Activated CD8-positive, alpha-beta T cell treated with anti-CD3 and anti-CD28 coated beads for 36 hours (primary cell): ENCODE results near the gene DLGAP1. TPM values are rescaled to one million over a fixed set of nuclear protein-coding genes. Genes with fewer than 3 reads are reported as not detected.

Source experiments
- ATAC-seq: fragments of 200-7000 bp; cut with Tn5 transposase; one replicate; pipeline ENCODE4 v1.10.0; 2021; ENCODE audit warnings: mild to moderate bottlenecking, moderate library complexity
- CTCF ChIA-PET: fragments of 350-600 bp; sonication (Branson Sonifier 250); formaldehyde crosslinking; loops from one replicate; lab custom pipeline; 2021; ENCODE audit warnings: antibody characterized with exemption; lab: Charles Lee
- POLR2A ChIA-PET: fragments of 350-600 bp; sonication (Branson Sonifier 250); formaldehyde crosslinking; loops from one replicate; lab custom pipeline; 2021; ENCODE audit warnings: antibody characterized with exemption; lab: Charles Lee
- DNase-seq: peaks from one replicate; pipeline ENCODE4 v3.0.0-alpha.2; 2020
- H3K27ac Mint-ChIP-seq: one replicate; pipeline ENCODE4 v1.8.0; 2021; ENCODE audit warnings: mild to moderate bottlenecking, mixed read lengths
- H3K27me3 Mint-ChIP-seq: one replicate; pipeline ENCODE4 v1.8.0; 2021; ENCODE audit warnings: mixed read lengths
- H3K36me3 Mint-ChIP-seq: one replicate; pipeline ENCODE4 v1.8.0; 2021; ENCODE audit warnings: low read depth, mixed read lengths
- H3K4me1 Mint-ChIP-seq: one replicate; pipeline ENCODE4 v1.8.0; 2021; ENCODE audit warnings: low read depth, mixed read lengths
- H3K4me3 Mint-ChIP-seq: one replicate; pipeline ENCODE4 v1.8.0; 2021; ENCODE audit warnings: mild to moderate bottlenecking, moderate library complexity, mixed read lengths
- H3K9me3 Mint-ChIP-seq: one replicate; pipeline ENCODE4 v1.8.0; 2021; ENCODE audit warnings: mixed read lengths
- intact Hi-C: fragments of 100-400 bp; cut with micrococcal nuclease; formaldehyde crosslinking; loops from one replicate; pipeline ENCODE4 v1.10.0; 2022
- total RNA-seq, 2 experiments: library from RNA; stranded (reverse); gene quantifications; one replicate each; pipeline ENCODE4 v1.2.3, GENCODE V29; 2021
- TF ChIP-seq, protein P1 (sequence below): fragments of 200-600 bp; IDR thresholded peaks from one replicate; pipeline ENCODE4 v1.8.0; 2022; ENCODE audit warnings: antibody characterized with exemption, mild to moderate bottlenecking

DLGAP1 gene
- total RNA-seq, 2 experiments from 2014 or later: not detected

DNA sequence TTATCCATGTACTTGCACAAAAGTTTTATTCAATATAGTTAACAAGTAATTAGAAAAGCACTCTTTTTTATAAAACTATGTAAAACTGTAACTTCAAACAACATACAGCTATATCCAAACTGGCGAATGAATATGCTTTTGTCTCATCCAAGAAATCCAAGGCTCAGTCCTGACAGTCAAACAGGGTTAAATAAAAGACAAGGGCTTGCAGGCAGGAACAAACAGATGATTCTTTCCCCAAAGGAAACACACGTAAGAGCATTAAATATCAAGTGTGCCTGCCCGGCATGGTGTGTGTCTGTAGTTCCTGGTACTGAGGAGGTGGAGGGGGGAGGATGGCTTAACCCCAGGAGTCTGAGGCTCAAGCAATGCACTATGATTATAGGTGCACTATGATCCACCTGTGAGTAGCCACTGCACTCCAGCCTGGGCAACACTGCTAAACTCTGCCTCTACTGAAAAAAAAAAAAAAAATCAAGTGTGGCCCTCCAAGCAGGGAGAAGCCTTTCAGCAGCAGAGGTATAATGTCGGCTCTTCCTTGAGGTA lies 171.3 kb downstream of the DLGAP1 start:
- ChIA-PET CTCF (no interaction called here), POLR2A (no interaction called here)
- TF ChIP-seq, protein P1, sequence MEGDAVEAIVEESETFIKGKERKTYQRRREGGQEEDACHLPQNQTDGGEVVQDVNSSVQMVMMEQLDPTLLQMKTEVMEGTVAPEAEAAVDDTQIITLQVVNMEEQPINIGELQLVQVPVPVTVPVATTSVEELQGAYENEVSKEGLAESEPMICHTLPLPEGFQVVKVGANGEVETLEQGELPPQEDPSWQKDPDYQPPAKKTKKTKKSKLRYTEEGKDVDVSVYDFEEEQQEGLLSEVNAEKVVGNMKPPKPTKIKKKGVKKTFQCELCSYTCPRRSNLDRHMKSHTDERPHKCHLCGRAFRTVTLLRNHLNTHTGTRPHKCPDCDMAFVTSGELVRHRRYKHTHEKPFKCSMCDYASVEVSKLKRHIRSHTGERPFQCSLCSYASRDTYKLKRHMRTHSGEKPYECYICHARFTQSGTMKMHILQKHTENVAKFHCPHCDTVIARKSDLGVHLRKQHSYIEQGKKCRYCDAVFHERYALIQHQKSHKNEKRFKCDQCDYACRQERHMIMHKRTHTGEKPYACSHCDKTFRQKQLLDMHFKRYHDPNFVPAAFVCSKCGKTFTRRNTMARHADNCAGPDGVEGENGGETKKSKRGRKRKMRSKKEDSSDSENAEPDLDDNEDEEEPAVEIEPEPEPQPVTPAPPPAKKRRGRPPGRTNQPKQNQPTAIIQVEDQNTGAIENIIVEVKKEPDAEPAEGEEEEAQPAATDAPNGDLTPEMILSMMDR: no peak
- intact Hi-C loops: no loop called here
- ATAC-seq (no peak), DNase-seq (no peak)
- Mint-ChIP-seq H3K27ac (no peak overlapping the region), H3K36me3 (no peaks in the 10 kb centered on the region), H3K27me3 (peaks cover under 1% of the 10 kb centered on the region), H3K4me3 (no peak overlapping the region), H3K4me1 (no peaks in the 10 kb centered on the region), H3K9me3 (peaks cover 4% of the 10 kb centered on the region)

GRCh38 chr18:4282954-4283353 lies 172.2 kb downstream of the DLGAP1 start:
- ATAC-seq (no peak), DNase-seq (no peak)
- TF ChIP-seq, protein P1: no peak
- Mint-ChIP-seq H3K27ac (no peak overlapping the region), H3K9me3 (peaks cover 2% of the 10 kb centered on the region), H3K27me3 (peaks cover 1% of the 10 kb centered on the region), H3K4me1 (no peaks in the 10 kb centered on the region), H3K36me3 (no peaks in the 10 kb centered on the region), H3K4me3 (no peak overlapping the region)
- ChIA-PET CTCF (no interaction called here), POLR2A (no interaction called here)
- intact Hi-C loops: no loop called here

- POLR2A ChIA-PET: no interaction called here
- CTCF ChIA-PET: no interaction called here
- DNase-seq (no peak), ATAC-seq (no peak)
- no peak overlapping the region for H3K27ac Mint-ChIP-seq
- intact Hi-C loops: no loop called here
- H3K9me3 Mint-ChIP-seq: peaks cover 1% of the 10 kb centered on the region
- no peak overlapping the region for H3K4me3 Mint-ChIP-seq
- H3K36me3 Mint-ChIP-seq: no peaks in the 10 kb centered on the region
- no peaks in the 10 kb centered on the region for H3K4me1 Mint-ChIP-seq
- TF ChIP-seq, protein P1: no peak
- H3K27me3 Mint-ChIP-seq: peaks cover 1% of the 10 kb centered on the region
These were observed 178.0 kb downstream of the DLGAP1 start for GRCh38 chr18:4276953-4277585.

GRCh38 chr18:4271952-4272351 lies 183.2 kb downstream of the DLGAP1 start:
- H3K9me3 Mint-ChIP-seq: peaks cover 1% of the 10 kb centered on the region
- intact Hi-C loops: no loop called here
- H3K4me3 Mint-ChIP-seq: no peak overlapping the region
- TF ChIP-seq, protein P1: no peak
- no peaks in the 10 kb centered on the region for H3K36me3 Mint-ChIP-seq
- H3K27ac Mint-ChIP-seq: no peak overlapping the region
- ChIA-PET CTCF (no interaction called here), POLR2A (no interaction called here)
- ATAC-seq: no peak
- no peaks in the 10 kb centered on the region for H3K27me3 Mint-ChIP-seq
- H3K4me1 Mint-ChIP-seq: no peaks in the 10 kb centered on the region
- DNase-seq: no peak

DNA sequence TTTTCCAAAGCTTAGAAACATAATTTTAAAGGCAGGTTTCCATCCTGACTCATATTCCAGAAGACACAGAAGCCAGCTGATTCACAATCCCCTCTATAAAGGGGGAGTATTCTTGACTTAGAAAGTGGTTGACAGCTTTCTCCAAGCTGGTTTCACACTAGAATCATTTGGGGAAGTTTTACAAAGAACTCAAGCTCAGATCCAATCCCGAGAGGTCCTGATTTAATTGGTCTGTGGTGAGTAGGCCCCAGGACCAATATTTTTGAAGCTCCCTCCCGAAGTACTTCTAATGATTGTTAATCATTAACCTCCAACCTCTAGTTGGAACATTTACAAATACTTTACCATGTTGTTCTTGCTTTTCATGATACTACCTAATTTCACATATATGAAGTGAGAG lies 184.1 kb downstream of the DLGAP1 start:
- no peaks in the 10 kb centered on the region for H3K36me3 Mint-ChIP-seq
- no peaks in the 10 kb centered on the region for H3K27me3 Mint-ChIP-seq
- TF ChIP-seq, protein P1: no peak
- ChIA-PET POLR2A (no interaction called here), CTCF (no interaction called here)
- no peaks in the 10 kb centered on the region for H3K4me1 Mint-ChIP-seq
- DNase-seq: no peak
- ATAC-seq: no peak
- H3K9me3 Mint-ChIP-seq: peaks cover 1% of the 10 kb centered on the region
- intact Hi-C loops: no loop called here
- no peak overlapping the region for H3K4me3 Mint-ChIP-seq
- no peak overlapping the region for H3K27ac Mint-ChIP-seq
